HG02943 (cell line): Measurements from ENCODE around the gene UVSSA.
"Not testable (repeated sequence)": the region's sequence is repeated elsewhere in the genome, so short reads cannot be mapped to it uniquely, and the experiment has no call there.

Source experiments
- ATAC-seq: cut with Tn5 transposase; IDR thresholded peaks from one replicate; pipeline ENCODE4 v1.9.1; 2021; ENCODE audit warnings: mild to moderate bottlenecking, low read depth, moderate library complexity; ENCODE audit not compliant: unreplicated experiment

Gene UVSSA

DNA sequence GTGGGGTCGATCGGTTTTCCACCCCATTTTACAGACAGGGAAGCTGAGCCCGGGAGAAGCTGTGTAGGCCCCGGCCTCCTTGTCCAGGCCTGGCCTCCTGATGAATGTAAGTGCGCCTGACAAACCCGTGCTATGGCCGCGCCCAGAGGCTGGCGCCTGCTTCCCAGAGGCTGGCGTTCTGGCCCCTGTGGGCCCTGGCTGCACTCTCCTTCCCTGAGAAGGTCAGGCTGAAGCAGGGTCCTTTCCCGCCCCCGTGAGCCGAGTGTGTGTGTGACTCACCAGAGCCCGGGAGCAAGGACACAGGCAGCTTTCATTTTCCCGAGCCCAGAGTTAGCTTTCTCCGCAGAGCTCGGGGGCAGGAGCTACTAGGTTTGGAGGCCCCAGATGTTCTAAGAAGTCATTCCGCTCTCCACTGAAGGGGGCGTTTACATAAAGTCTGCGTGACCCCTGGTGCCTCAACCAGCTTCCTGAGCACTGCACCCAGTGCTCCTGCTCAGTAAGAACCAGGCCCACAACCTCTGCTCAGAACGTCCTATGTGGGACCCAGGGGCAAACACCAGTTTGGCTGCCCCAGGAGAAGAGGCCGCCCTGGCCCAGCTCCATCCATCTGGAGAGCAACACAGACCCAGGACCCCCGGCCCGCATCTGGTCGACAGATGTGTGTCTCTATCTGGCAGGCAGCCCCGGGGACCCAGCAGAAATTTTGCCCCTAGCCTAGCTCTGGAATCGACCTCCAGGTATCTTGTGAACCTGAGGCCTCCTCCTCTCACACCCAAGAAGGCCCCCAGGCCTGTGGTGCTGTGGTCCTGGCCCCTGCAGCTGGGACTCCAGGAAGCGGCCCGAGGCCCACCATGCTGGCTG lies 13.6 kb downstream of the UVSSA start:
- ATAC-seq: no peak

DNA sequence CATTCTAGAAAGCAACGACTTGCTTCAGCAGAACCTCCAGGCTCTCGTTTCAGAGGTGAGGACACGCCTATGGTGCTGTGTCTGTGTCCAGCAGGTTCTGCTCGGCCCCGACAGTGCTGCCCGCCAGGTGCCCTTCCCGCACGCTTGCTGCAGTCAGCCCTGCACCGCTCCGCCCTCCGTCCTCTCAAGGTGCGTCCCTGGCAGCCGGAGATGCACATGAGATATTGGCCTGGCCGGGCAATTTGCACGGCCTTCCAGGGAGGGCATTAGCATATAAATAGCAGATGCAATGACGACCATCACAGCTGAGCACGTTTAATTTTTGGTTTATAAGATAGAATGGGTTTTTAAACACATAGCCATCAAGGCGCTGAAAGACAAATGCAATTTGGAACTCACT lies 14.4 kb downstream of the UVSSA start:
- ATAC-seq: no peak

DNA sequence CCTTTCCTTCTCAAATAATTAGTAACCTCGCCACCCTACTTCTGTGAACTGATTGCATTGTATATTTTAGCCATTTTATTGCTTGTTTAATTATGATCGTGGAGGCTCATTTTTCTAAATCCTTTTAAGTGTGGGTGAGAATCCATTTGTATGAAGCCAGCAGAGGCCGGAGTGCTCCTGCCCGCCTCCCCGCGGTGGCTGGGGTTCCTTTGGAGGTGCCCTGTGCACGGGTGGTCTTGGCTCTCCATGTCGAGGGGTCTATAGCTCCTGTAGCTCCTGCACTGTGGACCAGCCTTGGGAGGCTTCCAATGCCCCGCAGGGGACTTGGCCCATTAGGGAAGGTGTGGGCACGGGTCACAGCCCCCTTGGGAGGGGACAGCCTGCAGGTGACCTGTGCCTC lies 15.0 kb downstream of the UVSSA start:
- ATAC-seq: no peak

DNA sequence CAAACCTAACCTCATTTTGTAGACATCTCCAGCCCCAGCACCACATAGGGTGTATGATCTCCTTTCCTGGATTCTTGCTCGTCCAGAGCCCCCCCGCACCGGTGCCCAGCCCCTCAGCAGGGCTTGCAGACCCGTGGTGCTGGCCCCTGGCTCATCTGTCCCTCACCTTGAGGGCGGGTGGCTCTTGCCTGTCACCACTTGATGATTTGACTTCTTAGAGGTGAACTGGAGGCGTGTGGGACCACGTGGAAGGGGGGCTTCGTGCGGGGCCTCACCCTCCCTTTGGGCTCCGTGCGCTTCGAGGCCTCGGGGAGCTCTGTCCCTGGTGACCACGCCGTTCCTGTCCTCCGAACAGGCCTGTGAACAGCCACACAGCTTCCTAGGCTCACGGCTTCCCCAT lies 15.5 kb downstream of the UVSSA start:
- no peak for ATAC-seq

DNA sequence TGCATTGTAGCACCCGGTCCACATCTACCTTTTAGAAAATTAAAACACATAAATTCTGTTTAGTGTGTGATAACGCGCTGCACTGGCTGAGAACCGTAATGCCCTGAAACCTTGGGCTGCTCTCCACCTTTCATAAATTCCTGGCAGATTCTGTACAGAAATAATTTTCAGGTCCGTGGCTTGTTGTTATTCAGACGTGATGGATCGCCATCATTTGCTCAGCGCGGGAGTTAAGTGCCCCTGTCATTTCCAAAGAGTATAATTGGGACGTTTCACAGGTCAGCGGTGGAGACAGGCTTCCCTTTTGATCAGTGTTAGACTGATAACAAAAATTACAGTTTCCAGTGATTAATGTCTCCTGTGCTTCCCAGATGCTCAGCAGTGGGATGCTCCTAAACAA lies 16.5 kb downstream of the UVSSA start:
- no peak for ATAC-seq

DNA sequence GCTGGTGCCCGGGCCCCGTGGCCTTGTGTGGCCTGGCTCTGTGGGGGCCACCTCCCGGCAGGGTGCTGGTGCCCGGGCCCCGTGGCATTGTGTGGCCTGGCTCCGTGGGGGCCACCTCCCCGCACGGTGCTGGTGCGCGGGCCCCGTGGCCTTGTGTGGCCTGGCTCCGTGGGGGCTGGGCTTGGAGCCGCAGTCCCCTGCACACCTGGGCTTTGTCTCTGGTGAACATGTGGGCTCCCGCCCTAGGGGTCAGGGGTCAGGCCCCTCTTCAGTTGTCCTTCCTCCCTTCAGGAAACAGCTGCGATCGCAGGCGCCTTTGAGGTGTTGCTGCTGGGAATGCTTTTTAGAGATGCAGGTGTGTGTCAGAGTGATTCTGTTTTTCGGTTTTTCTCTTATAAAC lies 17.2 kb downstream of the UVSSA start:
- no peak for ATAC-seq

DNA sequence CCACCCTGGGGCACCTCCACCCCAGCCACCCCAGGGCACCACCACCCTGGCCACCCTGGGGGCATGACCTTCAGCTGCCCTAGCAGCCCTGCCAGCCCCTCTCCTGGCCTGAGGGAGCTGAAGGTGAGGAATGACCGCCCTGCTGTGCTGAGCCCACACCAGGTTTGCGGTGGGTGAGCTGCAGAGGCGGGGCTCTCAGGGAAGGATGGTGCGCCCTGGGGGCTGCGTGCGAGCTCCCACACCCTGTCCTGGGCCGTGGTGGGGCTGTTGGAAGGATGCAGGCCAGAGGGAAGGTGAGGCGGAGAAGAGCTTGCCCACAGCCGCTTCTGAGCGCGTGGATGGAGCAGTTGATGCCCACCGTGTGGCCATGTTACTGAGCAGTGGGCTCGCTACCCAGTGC lies 17.7 kb downstream of the UVSSA start:
- no peak for ATAC-seq

DNA sequence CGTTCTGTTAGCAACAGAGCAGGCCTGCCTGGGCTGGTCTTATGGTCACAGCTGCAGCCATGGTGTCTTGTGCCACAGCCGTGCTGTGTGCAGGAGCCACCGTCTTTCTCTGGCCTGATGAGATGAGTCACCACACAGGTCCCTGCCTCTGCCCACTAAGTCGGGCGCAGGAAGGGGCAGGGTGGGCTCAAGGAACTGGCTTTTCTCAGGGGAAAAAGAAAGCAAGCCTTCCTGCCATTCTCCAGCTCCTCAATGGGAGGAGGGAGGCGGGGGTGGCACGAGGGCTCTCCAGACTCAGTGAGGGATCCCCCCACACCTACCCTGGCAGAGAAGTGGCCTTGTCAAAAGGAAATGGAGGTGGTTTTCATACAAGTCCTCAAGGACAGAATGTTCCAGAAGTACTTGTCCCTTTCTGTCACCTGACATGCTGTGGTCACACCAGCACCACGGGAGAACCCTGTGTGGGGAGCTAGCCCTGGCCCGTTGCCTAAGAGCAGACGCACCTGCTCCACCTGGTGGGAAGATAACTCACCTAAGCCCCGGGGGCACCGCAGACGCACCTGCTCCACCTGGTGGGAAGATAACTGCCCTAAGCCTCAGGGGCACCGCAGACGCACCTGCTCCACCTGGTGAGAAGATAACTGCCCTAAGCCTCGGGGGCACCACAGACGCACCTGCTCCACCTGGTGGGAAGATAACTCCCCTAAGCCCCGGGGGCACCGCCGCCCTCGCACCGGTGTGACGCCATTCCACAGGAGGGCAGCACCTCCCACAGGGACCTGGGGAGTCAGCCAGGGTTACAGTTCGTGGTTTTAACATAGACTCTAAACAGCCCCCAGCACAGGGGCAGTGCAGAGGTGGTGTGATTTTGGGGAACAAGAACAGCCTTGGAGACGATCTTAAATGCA lies 18.5 kb downstream of the UVSSA start:
- ATAC-seq: no peak

DNA sequence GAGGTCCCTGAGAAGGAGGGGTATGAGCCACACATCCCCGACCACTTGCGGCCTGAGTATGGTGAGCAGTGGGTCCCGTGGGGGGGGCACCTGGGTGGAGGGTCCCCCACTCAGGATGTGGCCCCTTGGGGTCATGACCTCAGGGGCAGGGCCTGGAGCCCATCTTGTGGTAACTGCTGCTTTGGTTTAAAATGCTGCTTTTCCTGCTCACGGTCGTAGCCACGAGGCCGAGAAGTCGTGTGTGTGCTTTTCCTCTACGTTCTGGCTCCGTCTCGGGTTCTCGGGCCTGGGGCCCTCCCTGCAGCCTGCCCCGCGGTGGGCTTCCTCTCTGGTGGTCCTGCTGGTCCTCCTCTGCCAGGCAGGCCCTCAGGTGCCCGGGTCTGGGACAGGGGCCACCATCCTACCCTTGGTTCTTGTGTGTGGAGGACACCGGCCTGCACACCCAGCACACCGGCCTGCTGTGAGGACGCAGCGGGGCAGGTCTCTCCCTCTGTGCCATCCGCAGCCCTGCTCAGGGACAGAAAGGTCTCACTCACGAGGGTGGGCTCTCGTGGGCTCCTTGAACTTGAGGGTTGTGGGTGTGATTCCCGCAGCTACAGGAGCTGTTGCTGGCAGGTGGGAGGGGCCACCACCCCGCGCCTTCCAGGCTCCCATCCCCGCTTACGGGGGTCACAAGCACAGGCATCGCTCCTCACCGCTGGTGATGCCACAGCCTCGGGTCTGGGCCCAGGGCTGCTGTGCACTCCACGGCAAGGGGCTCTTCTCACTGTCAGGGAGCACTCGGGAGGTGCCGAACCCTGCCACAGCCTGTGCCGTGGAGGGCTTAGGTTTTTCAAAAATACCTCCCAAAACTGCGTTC lies 19.6 kb downstream of the UVSSA start:
- ATAC-seq: no peak

DNA sequence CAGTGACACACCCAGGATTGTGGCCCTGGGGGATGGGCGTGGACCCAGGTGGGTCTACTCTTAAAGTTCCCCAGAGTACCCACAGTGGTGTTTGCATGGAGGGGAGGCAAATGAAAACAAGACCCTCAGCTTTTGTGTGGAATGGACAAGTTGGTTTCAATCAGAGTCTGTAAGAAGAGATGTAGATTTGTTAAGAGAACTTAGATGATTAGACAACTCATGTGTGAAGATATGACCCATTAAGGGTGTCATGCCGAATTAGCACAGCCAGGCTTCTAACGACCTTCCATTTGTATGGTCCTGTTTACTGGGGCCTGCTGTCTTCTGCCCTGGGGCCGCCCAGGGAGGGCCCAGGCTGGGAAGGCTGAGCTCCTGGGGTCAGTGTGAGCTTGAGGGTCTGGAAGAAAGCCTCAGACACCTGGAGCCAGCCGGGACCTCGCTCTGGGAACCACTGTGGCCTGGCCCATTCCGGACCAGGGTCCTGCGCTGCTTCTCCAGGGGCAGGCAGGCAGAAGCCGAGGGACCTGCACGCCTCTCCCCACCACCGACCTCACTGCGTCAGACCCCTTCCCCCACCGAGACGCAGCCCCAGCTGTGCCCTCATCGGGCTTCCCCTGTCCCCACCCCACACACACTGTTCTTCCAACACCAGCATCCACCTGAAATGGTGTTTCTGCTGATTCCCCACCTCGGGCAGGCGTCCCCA lies 20.4 kb downstream of the UVSSA start:
- ATAC-seq: no peak

DNA sequence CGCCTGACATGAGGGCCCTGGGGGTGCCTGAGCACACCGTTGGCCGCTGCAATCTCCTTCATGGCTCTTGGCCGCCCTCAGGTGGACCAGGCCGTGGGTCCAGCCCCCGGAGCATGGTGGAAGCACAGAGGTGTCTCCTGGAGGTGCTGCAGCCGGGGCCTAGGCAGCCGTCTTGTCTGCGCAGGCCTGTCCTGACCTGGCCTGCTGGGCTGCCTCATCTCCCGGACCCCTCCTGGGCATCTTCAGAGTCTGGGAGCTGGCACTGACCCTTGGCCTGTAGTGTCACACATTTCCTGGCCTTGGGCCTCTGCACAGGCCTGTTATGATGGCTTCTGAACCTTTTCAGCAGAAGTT lies 20.9 kb downstream of the UVSSA start:
- ATAC-seq: no peak

DNA sequence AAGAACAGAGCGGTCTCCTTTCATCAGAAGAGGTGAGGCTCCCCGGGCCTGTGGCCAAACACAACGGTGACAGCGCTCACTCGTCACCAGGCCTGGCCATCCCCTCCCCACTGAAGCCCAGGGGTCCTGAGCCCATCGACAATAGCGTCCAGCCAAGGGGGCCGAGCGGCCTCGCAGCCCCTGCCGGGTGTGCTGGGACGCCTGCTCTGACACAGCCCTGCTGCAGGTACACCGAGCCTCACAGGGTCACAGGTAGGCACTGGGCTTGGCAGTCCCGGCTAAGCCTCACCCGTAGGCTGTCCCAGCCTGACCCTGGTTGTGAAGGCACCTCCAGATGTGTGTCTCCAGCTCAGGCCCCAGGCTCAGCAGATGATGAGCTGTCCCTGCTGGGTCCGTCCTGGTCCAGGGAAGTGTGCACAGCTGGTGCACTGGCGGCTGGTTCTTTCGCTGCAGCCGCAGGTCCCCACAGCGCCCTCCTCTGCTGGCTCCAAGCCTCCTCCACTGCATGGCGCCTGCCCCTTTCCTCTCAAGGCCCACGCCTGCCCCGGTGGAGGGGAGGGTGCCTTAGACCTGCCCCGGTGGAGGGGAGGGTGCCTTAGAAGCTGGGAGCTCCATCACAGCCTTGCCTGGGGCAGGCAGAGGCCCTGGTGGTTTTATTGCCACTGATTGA lies 21.5 kb downstream of the UVSSA start:
- ATAC-seq: no peak

DNA sequence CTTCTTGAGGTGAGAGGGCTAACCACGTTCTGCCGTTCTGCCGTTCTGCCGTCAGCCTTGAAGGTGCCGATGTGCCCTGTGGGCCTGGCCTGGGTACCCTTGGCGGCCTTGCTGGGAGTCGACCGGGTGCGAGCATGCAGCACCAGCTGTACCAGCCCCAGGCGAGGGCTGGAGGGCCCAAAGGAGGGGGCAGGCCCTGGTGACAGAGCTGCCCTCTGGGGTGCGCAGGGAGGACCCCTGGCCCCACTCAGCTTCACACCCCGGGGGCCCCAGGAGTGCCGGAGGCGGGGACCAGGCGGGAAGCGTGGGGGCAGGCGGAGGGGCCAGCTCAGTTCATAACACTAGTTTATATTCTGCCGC lies 22.1 kb downstream of the UVSSA start:
- no peak for ATAC-seq

DNA sequence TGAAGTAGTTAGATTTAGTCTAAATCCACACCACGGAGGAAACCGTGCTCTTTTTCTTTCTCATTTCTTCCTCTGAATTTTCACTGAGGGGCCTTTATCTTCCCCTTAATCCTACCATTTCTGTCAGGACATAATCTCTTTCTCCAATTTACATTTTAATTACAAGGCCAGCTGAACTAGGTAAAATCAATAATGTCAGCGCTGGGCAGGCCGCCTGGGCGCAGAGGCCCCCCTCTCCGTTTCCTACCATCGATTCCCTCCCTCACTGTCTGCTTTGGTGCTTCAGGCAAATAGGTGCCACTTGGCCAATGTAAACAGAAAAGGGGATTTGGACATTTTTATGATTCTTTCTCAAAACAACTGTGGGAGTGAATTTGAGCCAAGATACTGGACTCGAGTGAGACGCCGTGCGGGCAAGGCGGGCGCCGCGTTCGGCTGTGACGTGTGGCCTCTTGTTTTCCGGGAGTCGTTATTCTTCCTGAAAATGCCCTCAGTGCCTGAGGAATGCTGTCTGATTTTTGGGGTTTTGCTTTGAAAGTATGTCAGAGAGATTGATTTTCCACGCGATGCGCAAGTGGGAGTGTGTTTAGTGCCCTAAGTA lies 22.6 kb downstream of the UVSSA start:
- ATAC-seq: no peak

DNA sequence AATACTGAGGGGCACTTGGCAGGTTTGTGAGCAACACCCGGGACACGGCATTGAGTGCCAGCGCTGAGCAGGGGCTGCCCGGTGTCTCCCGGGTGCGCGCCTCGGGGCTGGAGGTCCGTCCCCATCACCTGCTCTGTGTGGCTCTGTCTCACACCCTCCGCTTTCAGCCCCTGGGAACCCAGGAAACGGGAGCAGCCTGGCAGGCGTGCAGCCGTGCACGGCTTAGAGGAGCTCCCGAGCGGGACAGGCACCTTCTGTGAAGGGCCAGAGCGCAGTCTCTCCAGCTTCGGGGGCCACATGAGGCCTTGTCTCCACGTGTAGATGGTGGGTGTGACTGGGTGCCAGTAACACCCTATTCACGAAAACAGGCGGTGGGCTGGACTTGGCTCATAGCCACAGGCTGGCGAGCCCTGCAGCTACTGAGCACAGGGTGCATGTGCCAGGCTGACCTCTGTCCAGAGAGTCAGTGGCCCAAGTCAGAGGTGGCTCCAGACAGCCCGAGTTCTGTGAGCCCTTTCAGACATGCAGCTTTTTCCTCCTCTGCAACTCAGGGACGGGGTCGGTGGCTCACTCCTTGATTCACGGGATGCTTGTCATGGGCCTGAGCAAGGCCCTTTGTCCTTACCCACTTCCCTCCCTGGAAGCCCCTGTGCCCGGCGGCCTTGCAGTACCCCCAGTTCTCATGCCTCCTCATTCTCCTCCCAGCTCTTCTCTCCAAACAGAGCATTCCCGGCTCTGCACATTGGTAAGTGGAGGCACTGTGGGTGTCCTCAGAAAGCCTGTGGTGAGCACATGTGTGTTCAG lies 23.5 kb downstream of the UVSSA start:
- no peak for ATAC-seq

DNA sequence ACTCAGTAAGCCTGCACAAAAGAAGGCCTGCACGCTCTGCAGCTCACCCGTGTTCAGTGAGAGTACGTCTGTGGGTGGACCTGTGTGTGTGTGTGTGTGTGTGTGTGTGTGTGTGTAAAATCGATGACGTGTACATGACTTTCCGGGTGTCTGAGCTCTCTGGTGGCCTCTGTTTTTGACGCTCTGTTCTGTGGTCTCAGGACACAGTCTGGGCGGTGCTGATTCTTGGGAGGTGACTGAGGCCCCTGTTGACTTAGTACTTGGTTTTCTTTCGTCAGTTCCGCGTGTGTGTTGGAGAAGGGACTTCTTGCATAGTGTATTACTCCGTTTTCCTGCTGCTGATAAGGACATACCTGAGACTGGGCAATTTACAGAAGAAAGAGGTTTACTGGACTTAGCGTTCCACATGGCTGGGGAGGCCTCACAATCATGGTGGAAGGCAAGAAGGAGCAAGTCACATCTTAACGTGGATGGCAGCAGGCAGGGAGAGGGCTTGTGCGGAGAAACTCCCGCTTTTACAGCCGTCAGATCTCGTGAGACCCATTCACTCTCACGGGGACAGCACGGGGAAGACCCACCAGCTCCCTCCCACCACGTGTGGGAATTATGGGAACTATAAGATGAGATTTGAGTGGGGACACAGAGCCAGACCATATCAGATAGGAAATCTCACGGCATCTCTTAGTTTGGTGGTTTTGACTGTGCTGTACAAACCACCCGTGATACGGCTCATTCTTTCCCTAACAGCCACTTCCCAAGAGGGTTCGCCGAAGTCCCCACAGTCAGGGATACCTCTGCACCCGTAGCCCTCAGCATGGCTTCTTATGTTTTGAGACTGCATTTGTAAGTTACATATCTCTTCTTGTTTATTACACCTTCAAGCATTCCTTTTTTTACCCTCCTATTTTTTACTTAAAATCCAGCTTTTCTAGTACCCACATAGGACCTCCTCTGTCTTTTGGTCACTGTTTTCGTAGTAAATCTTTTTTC lies 24.5 kb downstream of the UVSSA start:
- ATAC-seq: no peak

DNA sequence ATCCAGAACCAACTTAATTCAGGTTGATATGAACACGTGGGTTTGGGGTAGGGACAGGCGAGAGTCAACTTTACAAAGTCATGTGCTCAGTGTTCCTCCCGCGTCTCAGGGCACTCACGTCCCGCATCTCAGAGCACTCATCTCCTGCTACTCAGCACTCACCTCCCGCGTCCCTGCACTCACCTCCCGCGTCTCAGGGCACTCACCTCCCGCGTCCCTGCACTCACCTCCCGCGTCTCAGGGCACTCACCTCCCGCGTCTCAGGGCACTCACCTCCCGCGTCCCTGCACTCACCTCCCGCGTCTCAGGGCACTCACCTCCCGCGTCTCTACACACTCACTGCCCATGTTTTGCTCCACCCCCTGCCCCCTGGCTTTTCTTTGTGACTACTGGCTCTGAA lies 25.6 kb downstream of the UVSSA start:
- not testable (repeated sequence) for ATAC-seq
